HepG2 (cell line): ENCODE data around the gene CISD1. TPM values are rescaled to one million over a fixed set of nuclear protein-coding genes. Genes with fewer than 3 reads are reported as not detected.
A peak's percentile ranks its signal among the peaks of the same experiment; 100 is the strongest.

Experiments used
- ERF ChIP-seq: IDR thresholded peaks from 2 replicates; pipeline ENCODE4 v1.6.1; 2018; ENCODE audit warnings: missing biosample characterization, missing genetic modification reagents
- GATAD2A ChIP-seq: IDR thresholded peaks from 2 replicates; pipeline ENCODE4 v1.6.1; 2016
- GPN1 ChIP-seq: sonication (generic); formaldehyde crosslinking; IDR thresholded peaks from 2 replicates; pipeline ENCODE4 v1.5.1; 2020; ENCODE audit warnings: missing genetic modification reagents, borderline replicate concordance
- IRX3 ChIP-seq: sonication (generic); formaldehyde crosslinking; IDR thresholded peaks from 2 replicates; pipeline ENCODE4 v1.8.1; 2023; ENCODE audit warnings: mild to moderate bottlenecking, low read depth, missing genetic modification reagents, borderline replicate concordance
- KLF11 ChIP-seq: IDR thresholded peaks from 2 replicates; pipeline ENCODE4 v1.6.1; 2016; ENCODE audit warnings: missing compliant biosample characterization
- KMT2A ChIP-seq: sonication (generic); formaldehyde crosslinking; IDR thresholded peaks from 2 replicates; pipeline ENCODE4 v1.4.0; 2020; ENCODE audit warnings: missing genetic modification reagents
- MYC ChIP-seq: sonication (generic); formaldehyde crosslinking; IDR thresholded peaks from 2 replicates; pipeline ENCODE4 v1.9.0; 2021; ENCODE audit warnings: missing genetic modification reagents, borderline replicate concordance
- NCOA5 ChIP-seq: sonication (generic); formaldehyde crosslinking; IDR thresholded peaks from 2 replicates; pipeline ENCODE4 v1.4.0; 2020; ENCODE audit warnings: missing genetic modification reagents
- ZC3H13 ChIP-seq: sonication (generic); formaldehyde crosslinking; IDR thresholded peaks from 2 replicates; pipeline ENCODE4 v1.8.1; 2023; ENCODE audit warnings: mild to moderate bottlenecking, missing genetic modification reagents, moderate library complexity
- ZNF101 ChIP-seq: sonication (generic); formaldehyde crosslinking; IDR thresholded peaks from 2 replicates; pipeline ENCODE4 v1.4.0; 2020; ENCODE audit warnings: mild to moderate bottlenecking, low read depth, missing genetic modification reagents, borderline replicate concordance
- ZNF232 ChIP-seq: sonication (generic); formaldehyde crosslinking; IDR thresholded peaks from 2 replicates; pipeline ENCODE4 v1.4.0; 2020; ENCODE audit warnings: missing genetic modification reagents, borderline replicate concordance
- ZNF274 ChIP-seq: sonication (generic); formaldehyde crosslinking; IDR thresholded peaks from 2 replicates; pipeline ENCODE4 v1.5.1; 2020; ENCODE audit warnings: mild to moderate bottlenecking, missing genetic modification reagents
- ZNF607 ChIP-seq: sonication (generic); formaldehyde crosslinking; IDR thresholded peaks from 2 replicates; pipeline ENCODE4 v1.5.1; 2020; ENCODE audit warnings: missing genetic modification reagents, mild to moderate bottlenecking, borderline replicate concordance
- ZSCAN21 ChIP-seq: sonication (generic); formaldehyde crosslinking; IDR thresholded peaks from 2 replicates; pipeline ENCODE4 v1.8.0; 2022; ENCODE audit warnings: mild to moderate bottlenecking, missing genetic modification reagents, moderate library complexity, borderline replicate concordance
- polyA plus RNA-seq, 8 experiments: library from polyadenylated mRNA; depleted of rRNA in 3 of 8; stranded (reverse) in 7 of 8; unstranded in 1 of 8; fragments of >200 nt; fragmentation: Illumina TruSeq in 4 of 8; extraction: Trizol in 4 of 8; gene quantifications; 2 replicates each; pipeline versions ENCODE4 v1.2.1 to v1.2.3, GENCODE V29; 2011 to 2016; ENCODE audit warnings: low read depth in 4 of 8, missing spikeins in 1 of 8, mixed read lengths in 1 of 8; ENCODE audit not compliant: insufficient read depth in 1 of 8
- total RNA-seq, 5 experiments: library from RNA; depleted of rRNA; stranded (reverse); fragments of >200 nt; fragmentation: Illumina TruSeq; extraction: Trizol; gene quantifications; 2 replicates each; pipeline ENCODE4 v1.2.3, GENCODE V29; 2016; ENCODE audit warnings: low read depth in 1 of 5
- TF ChIP-seq, protein P1 (sequence below): sonication (generic); formaldehyde crosslinking; IDR thresholded peaks from 2 replicates; pipeline ENCODE4 v1.4.0; 2020; ENCODE audit warnings: mild to moderate bottlenecking, missing genetic modification reagents
- TF ChIP-seq, protein P2 (sequence below): IDR thresholded peaks from 2 replicates; pipeline ENCODE4 v1.6.1; 2016; ENCODE audit warnings: mild to moderate bottlenecking
- TF ChIP-seq, protein P3 (sequence below): sonication (generic); formaldehyde crosslinking; IDR thresholded peaks from 2 replicates; pipeline ENCODE4 v1.9.0; 2021; ENCODE audit warnings: mild to moderate bottlenecking, missing genetic modification reagents
- TF ChIP-seq, protein P4 (sequence below): sonication (generic); formaldehyde crosslinking; IDR thresholded peaks from 2 replicates; pipeline ENCODE4 v1.5.1; 2020; ENCODE audit warnings: mild to moderate bottlenecking, missing genetic modification reagents, moderate library complexity

CISD1 gene
- total and polyA plus RNA-seq, 2 of the 13 experiments (the other 11 are each of a cell fraction or from before 2014, with no cell fraction given): 63.4 to 78.9 TPM

DNA sequence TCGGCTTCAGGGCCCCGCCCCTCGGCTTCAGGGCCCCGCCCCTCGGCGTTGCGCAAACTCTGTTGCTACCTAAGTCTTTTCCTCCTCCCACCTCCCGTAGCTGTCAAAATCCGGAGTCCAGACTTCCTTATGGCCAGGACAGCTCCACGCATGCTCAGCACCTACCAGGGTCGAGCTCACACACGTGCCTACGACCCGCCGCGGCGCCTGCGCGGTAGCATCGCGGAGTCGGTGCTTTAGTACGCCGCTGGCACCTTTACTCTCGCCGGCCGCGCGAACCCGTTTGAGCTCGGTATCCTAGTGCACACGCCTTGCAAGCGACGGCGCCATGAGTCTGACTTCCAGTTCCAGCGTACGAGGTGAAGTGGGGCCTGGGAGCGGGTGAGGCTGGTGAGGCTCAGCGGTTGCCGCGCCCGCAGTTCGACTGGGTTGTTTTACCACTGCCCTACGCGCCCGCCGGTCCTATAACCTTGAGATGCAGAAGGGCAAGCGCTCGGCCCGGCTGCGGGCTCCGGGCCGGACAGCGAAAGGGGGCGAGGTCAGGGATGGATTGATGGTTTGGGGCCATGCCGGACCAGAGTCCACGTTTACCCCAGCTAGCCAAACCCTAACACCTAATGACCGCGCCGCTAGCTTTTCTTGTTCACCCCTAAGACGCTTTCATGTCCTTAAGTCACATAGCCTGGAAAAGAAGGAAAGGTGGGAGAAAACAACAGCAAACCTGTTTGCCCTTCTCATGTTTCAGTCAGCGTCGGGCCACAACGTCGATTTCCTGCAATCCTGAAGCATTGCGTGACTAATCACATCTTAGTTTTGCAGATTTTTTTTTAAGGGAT lies at the start of gene CISD1 (continued):
- peak; percentile 92 for TF ChIP-seq ZNF232
- TF ChIP-seq, protein P1, sequence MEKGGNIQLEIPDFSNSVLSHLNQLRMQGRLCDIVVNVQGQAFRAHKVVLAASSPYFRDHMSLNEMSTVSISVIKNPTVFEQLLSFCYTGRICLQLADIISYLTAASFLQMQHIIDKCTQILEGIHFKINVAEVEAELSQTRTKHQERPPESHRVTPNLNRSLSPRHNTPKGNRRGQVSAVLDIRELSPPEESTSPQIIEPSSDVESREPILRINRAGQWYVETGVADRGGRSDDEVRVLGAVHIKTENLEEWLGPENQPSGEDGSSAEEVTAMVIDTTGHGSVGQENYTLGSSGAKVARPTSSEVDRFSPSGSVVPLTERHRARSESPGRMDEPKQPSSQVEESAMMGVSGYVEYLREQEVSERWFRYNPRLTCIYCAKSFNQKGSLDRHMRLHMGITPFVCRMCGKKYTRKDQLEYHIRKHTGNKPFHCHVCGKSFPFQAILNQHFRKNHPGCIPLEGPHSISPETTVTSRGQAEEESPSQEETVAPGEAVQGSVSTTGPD (CRISPR knock-in tag): peak; percentile 67; the same call in 1 of the 2 replicates
- peak; percentile 97 for TF ChIP-seq ZSCAN21
- peak; percentile 42 for TF ChIP-seq GATAD2A (CRISPR knock-in tag)
- no peak for TF ChIP-seq NCOA5 (CRISPR knock-in tag)
- TF ChIP-seq, protein P2, sequence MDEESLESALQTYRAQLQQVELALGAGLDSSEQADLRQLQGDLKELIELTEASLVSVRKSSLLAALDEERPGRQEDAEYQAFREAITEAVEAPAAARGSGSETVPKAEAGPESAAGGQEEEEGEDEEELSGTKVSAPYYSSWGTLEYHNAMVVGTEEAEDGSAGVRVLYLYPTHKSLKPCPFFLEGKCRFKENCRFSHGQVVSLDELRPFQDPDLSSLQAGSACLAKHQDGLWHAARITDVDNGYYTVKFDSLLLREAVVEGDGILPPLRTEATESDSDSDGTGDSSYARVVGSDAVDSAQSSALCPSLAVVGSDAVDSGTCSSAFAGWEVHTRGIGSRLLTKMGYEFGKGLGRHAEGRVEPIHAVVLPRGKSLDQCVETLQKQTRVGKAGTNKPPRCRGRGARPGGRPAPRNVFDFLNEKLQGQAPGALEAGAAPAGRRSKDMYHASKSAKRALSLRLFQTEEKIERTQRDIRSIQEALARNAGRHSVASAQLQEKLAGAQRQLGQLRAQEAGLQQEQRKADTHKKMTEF (CRISPR knock-in tag): peak; percentile 99
- TF ChIP-seq ZNF274 (CRISPR knock-in tag): peak; percentile 92
- TF ChIP-seq, protein P3, sequence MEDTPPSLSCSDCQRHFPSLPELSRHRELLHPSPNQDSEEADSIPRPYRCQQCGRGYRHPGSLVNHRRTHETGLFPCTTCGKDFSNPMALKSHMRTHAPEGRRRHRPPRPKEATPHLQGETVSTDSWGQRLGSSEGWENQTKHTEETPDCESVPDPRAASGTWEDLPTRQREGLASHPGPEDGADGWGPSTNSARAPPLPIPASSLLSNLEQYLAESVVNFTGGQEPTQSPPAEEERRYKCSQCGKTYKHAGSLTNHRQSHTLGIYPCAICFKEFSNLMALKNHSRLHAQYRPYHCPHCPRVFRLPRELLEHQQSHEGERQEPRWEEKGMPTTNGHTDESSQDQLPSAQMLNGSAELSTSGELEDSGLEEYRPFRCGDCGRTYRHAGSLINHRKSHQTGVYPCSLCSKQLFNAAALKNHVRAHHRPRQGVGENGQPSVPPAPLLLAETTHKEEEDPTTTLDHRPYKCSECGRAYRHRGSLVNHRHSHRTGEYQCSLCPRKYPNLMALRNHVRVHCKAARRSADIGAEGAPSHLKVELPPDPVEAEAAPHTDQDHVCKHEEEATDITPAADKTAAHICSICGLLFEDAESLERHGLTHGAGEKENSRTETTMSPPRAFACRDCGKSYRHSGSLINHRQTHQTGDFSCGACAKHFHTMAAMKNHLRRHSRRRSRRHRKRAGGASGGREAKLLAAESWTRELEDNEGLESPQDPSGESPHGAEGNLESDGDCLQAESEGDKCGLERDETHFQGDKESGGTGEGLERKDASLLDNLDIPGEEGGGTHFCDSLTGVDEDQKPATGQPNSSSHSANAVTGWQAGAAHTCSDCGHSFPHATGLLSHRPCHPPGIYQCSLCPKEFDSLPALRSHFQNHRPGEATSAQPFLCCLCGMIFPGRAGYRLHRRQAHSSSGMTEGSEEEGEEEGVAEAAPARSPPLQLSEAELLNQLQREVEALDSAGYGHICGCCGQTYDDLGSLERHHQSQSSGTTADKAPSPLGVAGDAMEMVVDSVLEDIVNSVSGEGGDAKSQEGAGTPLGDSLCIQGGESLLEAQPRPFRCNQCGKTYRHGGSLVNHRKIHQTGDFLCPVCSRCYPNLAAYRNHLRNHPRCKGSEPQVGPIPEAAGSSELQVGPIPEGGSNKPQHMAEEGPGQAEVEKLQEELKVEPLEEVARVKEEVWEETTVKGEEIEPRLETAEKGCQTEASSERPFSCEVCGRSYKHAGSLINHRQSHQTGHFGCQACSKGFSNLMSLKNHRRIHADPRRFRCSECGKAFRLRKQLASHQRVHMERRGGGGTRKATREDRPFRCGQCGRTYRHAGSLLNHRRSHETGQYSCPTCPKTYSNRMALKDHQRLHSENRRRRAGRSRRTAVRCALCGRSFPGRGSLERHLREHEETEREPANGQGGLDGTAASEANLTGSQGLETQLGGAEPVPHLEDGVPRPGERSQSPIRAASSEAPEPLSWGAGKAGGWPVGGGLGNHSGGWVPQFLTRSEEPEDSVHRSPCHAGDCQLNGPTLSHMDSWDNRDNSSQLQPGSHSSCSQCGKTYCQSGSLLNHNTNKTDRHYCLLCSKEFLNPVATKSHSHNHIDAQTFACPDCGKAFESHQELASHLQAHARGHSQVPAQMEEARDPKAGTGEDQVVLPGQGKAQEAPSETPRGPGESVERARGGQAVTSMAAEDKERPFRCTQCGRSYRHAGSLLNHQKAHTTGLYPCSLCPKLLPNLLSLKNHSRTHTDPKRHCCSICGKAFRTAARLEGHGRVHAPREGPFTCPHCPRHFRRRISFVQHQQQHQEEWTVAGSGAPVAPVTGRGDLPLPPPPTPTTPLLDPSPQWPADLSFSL (CRISPR knock-in tag): peak; percentile 59; the same call in 1 of the 2 replicates
- TF ChIP-seq ZNF101 (CRISPR knock-in tag): no peak
- peak; percentile 37; the same call in 1 of the 2 replicates for TF ChIP-seq GPN1 (CRISPR knock-in tag)
- peak; percentile 96 for TF ChIP-seq MYC (CRISPR knock-in tag)
- TF ChIP-seq, protein P4, sequence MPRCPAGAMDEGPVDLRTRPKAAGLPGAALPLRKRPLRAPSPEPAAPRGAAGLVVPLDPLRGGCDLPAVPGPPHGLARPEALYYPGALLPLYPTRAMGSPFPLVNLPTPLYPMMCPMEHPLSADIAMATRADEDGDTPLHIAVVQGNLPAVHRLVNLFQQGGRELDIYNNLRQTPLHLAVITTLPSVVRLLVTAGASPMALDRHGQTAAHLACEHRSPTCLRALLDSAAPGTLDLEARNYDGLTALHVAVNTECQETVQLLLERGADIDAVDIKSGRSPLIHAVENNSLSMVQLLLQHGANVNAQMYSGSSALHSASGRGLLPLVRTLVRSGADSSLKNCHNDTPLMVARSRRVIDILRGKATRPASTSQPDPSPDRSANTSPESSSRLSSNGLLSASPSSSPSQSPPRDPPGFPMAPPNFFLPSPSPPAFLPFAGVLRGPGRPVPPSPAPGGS (CRISPR knock-in tag): peak; percentile 97
- peak; percentile 95 for TF ChIP-seq KMT2A (CRISPR knock-in tag)
- peak; percentile 98 for TF ChIP-seq IRX3 (CRISPR knock-in tag)
- peak; percentile 99 for TF ChIP-seq ZNF607
- TF ChIP-seq KLF11: 0 out of 2 replicates have a peak, but pooled peaks have one; percentile 75
- TF ChIP-seq ERF: peak; percentile 99
- TF ChIP-seq ZC3H13: peak; percentile 95
